Uterus (tissue), 4 donors: ENCODE data around the gene TSPAN6. TPM values are rescaled to one million over a fixed set of nuclear protein-coding genes. Genes with fewer than 3 reads are reported as not detected.

Experiments used
- DNase-seq, 2 donors: peaks; one replicate each; pipeline ENCODE4 v3.0.0-alpha.2; 2019 to 2020
- H3K27ac ChIP-seq, 2 donors: fragments of 200-600 bp; sonication (generic); 1 replicate in 1 of 2; 2 replicates in 1 of 2; pipeline ENCODE4 v1.5.1; 2016 to 2018
- H3K27me3 ChIP-seq, 2 donors: fragments of 200-600 bp; sonication (generic); one replicate each; pipeline ENCODE4 v1.5.1; 2018 to 2019; ENCODE audit warnings: control low read depth in 1 of 2
- H3K36me3 ChIP-seq, 2 donors: fragments of 200-600 bp; sonication (generic); one replicate each; pipeline ENCODE4 v1.5.1; 2019; ENCODE audit warnings: control low read depth in 1 of 2
- H3K4me1 ChIP-seq, 2 donors: fragments of 200-600 bp; sonication (generic); one replicate each; pipeline ENCODE4 v1.5.1; 2018 to 2019; ENCODE audit warnings: control low read depth in 1 of 2
- H3K4me3 ChIP-seq, 2 donors: fragments of 200-600 bp; sonication (generic); 1 replicate in 1 of 2; 2 replicates in 1 of 2; pipeline ENCODE4 v1.5.1; 2018 to 2019; ENCODE audit warnings: mild to moderate bottlenecking in 1 of 2
- H3K9me3 ChIP-seq, 2 donors: fragments of 200-600 bp; sonication (generic); one replicate each; pipeline ENCODE4 v1.5.1; 2019; ENCODE audit warnings: control low read depth in 1 of 2
- POLR2A ChIP-seq, 2 donors: fragments of 450-650 bp; IDR thresholded peaks; one replicate each; pipeline ENCODE4 v1.6.1; 2016; ENCODE audit warnings: antibody characterized with exemption in 2 of 2, mild to moderate bottlenecking in 1 of 2, moderate library complexity in 1 of 2
- intact Hi-C: fragments of 100-400 bp; cut with DNase I; formaldehyde crosslinking; loops from one replicate; pipeline ENCODE4 v1.15.1; 2023; ENCODE audit warnings: low total_unique reads
- total RNA-seq, 4 donors: library from RNA; depleted of rRNA in 3 of 4; stranded (reverse); fragments of >200 nt in 3 of 4; gene quantifications; one replicate each; pipeline versions ENCODE4 v1.1.0 to v1.2.4, GENCODE V29; 2014 to 2023
- TF ChIP-seq, protein P1 (sequence below), 4 experiments: fragments of 200-600 bp in 2 of 4; fragments of 450-650 bp in 2 of 4; sonication (generic) in 2 of 4; IDR thresholded peaks; one replicate each; pipeline ENCODE4 v1.5.1; 2016 to 2019; ENCODE audit warnings: antibody characterized with exemption in 4 of 4, mild to moderate bottlenecking in 2 of 4, moderate library complexity in 1 of 4
- donor health status: DM: yes; HTN: yes; CAD: no.

The TSPAN6 gene
- total RNA-seq, 4 donors from 2014 or later = 22.3 to 74.8 (median 27.5) TPM

DNA sequence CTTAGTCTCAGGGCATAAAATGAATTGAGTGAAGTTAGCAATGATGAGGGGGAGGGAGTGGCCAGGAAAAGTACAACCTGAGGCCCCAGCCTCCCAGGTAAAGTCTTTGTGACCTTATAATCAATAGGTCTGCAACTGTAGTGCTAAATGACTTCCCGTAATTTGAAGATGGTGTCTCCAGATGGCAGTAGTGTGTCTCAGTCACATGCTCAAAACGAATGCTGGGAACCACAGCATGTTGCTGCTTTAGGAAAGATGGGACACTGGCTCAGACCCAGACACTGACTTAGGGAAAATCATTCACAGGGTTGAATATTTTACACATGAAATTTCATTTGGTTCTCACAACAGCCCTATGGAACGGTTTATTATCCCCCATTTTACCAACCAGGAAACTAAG, 17.7 kb upstream of the TSPAN6 start:
- no peaks in the 10 kb centered on the region for H3K36me3 ChIP-seq
- no peaks in the 10 kb centered on the region for H3K27me3 ChIP-seq
- H3K27ac ChIP-seq = no peak overlapping the region
- no peak overlapping the region for H3K4me3 ChIP-seq
- no peaks in the 10 kb centered on the region for H3K9me3 ChIP-seq
- H3K4me1 ChIP-seq = no peaks in the 10 kb centered on the region
- no peak for DNase-seq
- intact Hi-C loops = no loop called here
- TF ChIP-seq, protein P1, sequence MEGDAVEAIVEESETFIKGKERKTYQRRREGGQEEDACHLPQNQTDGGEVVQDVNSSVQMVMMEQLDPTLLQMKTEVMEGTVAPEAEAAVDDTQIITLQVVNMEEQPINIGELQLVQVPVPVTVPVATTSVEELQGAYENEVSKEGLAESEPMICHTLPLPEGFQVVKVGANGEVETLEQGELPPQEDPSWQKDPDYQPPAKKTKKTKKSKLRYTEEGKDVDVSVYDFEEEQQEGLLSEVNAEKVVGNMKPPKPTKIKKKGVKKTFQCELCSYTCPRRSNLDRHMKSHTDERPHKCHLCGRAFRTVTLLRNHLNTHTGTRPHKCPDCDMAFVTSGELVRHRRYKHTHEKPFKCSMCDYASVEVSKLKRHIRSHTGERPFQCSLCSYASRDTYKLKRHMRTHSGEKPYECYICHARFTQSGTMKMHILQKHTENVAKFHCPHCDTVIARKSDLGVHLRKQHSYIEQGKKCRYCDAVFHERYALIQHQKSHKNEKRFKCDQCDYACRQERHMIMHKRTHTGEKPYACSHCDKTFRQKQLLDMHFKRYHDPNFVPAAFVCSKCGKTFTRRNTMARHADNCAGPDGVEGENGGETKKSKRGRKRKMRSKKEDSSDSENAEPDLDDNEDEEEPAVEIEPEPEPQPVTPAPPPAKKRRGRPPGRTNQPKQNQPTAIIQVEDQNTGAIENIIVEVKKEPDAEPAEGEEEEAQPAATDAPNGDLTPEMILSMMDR (IDR thresholded peaks at IDR 0.05) = peak in 1 of 4 experiments; percentile 3
- TF ChIP-seq POLR2A (IDR thresholded peaks at IDR 0.05) = no peak

DNA sequence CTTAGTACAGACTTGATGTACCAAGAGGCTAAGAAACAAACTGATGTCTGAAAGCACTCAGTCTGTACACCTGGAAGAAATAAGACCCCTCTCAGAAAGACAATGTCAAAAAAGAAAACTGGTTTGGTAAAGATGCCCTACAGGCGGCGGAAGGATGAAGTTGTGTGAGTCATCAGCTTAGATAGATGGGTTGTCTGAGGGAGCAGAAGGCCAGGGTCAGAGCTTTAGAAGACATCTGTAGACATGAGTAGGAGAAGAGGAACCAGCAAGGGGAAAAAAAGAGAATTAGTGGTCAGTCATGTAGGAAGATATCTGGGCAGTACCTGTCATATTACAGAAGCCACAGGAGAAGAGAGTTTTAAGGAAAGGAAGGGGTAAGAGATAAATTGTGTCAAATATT, 15.7 kb upstream of the TSPAN6 start:
- DNase-seq = no peak
- Histone ChIP-seq H3K4me1 (no peaks in the 10 kb centered on the region), H3K4me3 (no peak overlapping the region), H3K36me3 (no peaks in the 10 kb centered on the region), H3K9me3 (no peaks in the 10 kb centered on the region), H3K27me3 (no peaks in the 10 kb centered on the region), H3K27ac (no peak overlapping the region)
- TF ChIP-seq, protein P1 (IDR thresholded peaks at IDR 0.05) = no peak
- TF ChIP-seq POLR2A (IDR thresholded peaks at IDR 0.05) = no peak
- intact Hi-C loops = no loop called here

DNA sequence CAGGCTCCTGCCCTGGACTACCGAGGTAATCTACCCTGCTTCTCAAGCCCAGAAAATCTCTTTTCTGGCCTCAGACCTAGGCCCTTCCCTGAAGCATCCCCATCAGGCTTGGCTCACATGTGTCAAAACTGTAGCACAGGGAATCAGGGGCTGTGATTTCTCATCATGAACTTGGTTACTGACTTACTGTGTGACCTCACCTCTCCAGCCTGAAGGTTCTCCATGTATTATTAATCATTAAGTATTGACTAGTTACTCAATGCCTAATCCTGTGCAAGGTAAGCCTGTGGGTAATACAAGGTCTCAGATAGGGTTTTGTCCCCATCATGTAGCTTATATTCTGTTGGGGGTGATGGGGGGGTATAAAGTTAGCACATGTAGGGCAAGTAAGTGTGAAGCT, 14.2 kb upstream of the TSPAN6 start:
- TF ChIP-seq POLR2A (IDR thresholded peaks at IDR 0.05) = no peak
- intact Hi-C loops = no loop called here
- H3K9me3 ChIP-seq = no peaks in the 10 kb centered on the region
- H3K36me3 ChIP-seq = no peaks in the 10 kb centered on the region
- H3K4me3 ChIP-seq = no peak overlapping the region
- no peaks in the 10 kb centered on the region for H3K27me3 ChIP-seq
- no peaks in the 10 kb centered on the region for H3K4me1 ChIP-seq
- no peak for DNase-seq
- peak overlapping the region; percentile 80 to 82 for H3K27ac ChIP-seq

DNA sequence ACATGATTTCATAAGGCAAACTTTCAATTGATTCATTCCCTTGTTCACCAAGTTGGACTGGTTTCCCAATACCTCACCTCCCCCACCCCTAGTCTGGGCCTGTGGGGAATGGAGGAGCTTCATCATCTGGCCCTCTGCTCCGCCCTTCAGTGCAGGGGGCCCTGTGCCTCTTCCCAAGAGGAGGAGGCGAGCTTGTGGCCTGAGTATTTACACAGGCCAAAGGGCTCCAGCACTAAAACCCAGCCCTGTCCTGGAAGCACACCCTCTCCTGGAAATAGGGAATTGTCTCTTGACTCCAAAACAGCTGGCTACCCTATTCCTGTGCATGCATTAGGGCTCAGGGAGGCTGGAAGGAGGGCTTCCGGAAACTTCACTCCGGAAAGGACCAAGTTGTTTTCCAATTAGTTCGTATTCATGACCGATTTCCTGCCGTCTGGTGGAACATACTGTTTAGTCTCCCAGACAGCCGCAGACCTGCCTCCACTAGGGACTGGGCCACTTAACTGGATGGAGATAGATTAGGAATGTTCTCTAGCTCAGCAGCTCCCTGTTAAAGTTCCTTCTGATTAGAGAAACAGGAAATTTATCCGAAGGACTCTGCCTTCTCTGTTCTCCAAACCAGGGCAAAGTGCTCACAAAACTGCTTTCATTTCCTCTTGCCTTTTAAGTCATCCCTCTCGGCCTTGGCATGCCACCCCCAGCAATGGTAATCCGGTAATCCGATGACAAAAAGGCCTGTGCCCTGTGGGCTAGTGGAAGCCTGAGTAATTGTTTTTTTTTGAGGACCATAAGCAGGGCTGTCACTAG, 13.1 kb upstream of the TSPAN6 start:
- H3K4me3 ChIP-seq = no peak overlapping the region
- intact Hi-C loops = no loop called here
- no peaks in the 10 kb centered on the region for H3K9me3 ChIP-seq
- TF ChIP-seq POLR2A (IDR thresholded peaks at IDR 0.05) = peak; percentile 15 to 19
- TF ChIP-seq, protein P1 (IDR thresholded peaks at IDR 0.05) = no peak
- peak; percentile 79 to 86 for DNase-seq
- H3K27me3 ChIP-seq = no peaks in the 10 kb centered on the region
- no peaks in the 10 kb centered on the region for H3K4me1 ChIP-seq
- H3K36me3 ChIP-seq = no peaks in the 10 kb centered on the region
- H3K27ac ChIP-seq = peak overlapping the region; percentile 80 to 82

DNA sequence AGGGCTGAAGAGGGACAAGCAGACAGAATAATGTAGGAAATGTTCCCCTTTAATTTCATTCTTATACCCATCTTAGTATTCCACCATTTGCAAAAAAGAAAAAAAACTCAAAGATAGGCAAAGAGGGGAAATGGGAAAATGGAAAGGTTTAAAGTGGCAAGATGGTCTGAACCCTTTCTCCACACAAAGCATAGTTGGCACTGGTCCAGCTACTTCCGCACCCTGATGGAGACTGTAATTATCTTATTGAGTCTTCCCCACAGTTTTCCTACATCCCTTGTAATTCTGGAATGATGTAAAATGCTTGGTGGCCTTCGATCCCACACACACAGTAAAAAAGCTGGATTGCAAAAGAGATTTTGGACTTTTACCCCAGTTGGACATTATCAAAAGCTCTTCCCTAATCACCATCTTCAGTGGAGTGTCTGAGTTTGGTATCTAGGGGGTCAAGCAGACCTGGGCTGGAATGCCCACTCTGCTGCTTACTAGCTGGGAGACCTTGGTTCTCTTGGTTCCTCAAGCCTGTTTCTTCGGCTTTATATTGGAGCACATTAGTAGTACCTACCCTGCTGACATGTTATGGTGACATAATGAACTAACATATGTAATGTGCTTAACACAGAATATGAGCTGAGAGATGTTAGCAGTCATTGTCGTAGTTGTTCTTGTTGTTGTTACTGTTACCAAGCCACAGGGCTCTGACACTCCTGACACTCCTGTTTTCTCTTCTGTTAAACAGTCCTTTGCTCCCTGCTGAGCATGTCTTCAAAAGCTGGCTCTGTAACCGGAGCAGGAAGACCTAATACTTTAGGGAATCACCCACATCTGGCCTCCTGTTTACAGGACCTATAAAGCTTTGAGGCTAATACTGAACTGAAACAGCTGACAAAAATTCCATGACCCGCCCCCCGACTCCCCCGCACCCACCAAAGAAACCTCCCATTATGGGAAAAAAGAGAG, 12.1 kb upstream of the TSPAN6 start:
- no peaks in the 10 kb centered on the region for H3K4me1 ChIP-seq
- peak overlapping the region; percentile 80 to 82 for H3K27ac ChIP-seq
- H3K4me3 ChIP-seq = no peak overlapping the region
- H3K36me3 ChIP-seq = no peaks in the 10 kb centered on the region
- peak; percentile 46 to 57 for DNase-seq
- intact Hi-C loops = no loop called here
- no peaks in the 10 kb centered on the region for H3K9me3 ChIP-seq
- TF ChIP-seq, protein P1 (IDR thresholded peaks at IDR 0.05) = no peak
- H3K27me3 ChIP-seq = no peaks in the 10 kb centered on the region
